ENCODE measurements around the gene KRTAP20-4.

Gene KRTAP20-4

GRCh38 chr21:30620522-30620921 lies at the start of gene KRTAP20-4:
KRTAP20-4 (plus strand) TSS chr21:30620627.
- no peak for DNase-seq (ENCODE audit: low spot score)

- DNase-seq (ENCODE audit: low spot score): no peak
Measured at GRCh38 chr21:30577766-30578165, 42.7 kb upstream of the KRTAP20-4 start.

DNA sequence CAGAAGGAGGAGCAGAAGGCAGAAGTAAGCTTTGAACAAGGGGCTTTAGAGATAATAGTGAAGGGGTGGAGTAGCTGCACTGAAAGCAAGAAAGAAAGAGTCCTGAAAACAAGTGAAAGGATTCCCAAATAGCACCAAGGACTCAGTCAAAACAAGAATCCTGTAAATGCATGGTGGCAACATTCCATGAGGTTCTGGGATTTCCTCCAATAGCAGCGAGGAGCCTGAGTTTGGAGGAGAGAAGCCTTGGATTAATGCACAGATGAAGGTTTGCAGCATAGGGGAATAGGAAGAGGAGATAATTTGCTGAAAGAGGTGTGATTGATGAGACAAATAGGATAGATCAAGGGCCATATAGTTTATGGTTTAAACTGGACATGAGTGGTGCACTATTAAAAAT lies 41.1 kb upstream of the KRTAP20-4 start:
- no peak for DNase-seq (ENCODE audit: low spot score)

GRCh38 chr21:30580132-30580531 lies 40.3 kb upstream of the KRTAP20-4 start:
- no peak for DNase-seq (ENCODE audit: low spot score)

DNA sequence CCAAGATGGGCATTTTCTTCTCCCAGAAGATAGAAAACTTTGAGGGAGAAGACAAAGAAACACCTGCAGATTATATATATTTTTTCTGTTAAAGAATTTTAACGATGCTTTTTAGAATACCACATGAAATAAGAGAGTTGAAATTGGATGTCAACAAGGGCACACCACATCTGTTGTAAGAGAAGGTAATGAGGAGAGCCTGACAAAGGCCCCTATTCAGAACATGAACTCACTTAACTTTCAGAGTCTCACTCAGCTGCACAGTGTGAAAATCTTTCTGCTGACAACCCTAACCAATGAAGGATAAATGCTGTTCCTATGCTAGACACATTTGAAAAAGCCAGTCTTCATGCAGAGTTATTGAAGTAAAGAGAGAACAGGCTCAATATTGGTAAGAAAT lies 37.6 kb upstream of the KRTAP20-4 start:
- DNase-seq (ENCODE audit: low spot score): no peak

- no peak for DNase-seq (ENCODE audit: low spot score)
Measured at GRCh38 chr21:30590297-30590696, 30.1 kb upstream of the KRTAP20-4 start, which contains the start of gene KRTAP22-2. KRTAP22-2 (minus strand) TSS chr21:30590397.

- DNase-seq (ENCODE audit: low spot score): no peak
Measured at GRCh38 chr21:30592140-30592539, 28.3 kb upstream of the KRTAP20-4 start, which contains the start of gene KRTAP6-3. KRTAP6-3 (plus strand) TSS chr21:30592440; CDS start chr21:30592446, 6 bp downstream.

- DNase-seq (ENCODE audit: low spot score): no peak
Measured at GRCh38 chr21:30598802-30599201, 21.6 kb upstream of the KRTAP20-4 start, which contains the start of gene KRTAP6-2. KRTAP6-2 (minus strand) TSS chr21:30598902; CDS start chr21:30598874, 28 bp downstream.

GRCh38 chr21:30600787-30601186 lies 19.6 kb upstream of the KRTAP20-4 start, which contains the start of gene KRTAP22-1:
KRTAP22-1 (plus strand) TSS chr21:30601087.
- no peak for DNase-seq (ENCODE audit: low spot score)

GRCh38 chr21:30605968-30606367 lies 14.5 kb upstream of the KRTAP20-4 start:
- DNase-seq (ENCODE audit: low spot score): no peak

DNA sequence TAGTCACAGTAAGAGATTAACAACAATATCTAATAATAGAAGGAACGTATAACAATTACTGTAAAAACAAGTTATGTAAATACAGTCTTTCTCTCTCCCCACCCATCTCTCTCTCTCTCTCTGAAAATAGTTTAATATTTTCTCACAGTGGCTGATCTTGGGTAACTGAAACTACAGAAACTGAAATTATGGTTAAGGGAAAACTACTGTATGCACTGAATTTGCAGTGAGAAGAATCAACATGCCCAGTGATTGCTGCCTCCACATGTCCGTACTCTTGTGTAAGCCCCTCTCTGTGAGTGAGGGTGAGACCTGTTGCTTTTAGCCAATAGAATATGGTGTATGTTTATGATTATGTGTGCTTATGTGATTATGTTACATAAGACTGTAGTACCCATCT lies 8.3 kb upstream of the KRTAP20-4 start:
- DNase-seq (ENCODE audit: low spot score): no peak

GRCh38 chr21:30613836-30614235 lies 6.6 kb upstream of the KRTAP20-4 start, which contains the start of gene KRTAP6-1:
KRTAP6-1 (minus strand) TSS chr21:30613930; CDS start chr21:30613904, 26 bp downstream.
- DNase-seq (ENCODE audit: low spot score): no peak

DNA sequence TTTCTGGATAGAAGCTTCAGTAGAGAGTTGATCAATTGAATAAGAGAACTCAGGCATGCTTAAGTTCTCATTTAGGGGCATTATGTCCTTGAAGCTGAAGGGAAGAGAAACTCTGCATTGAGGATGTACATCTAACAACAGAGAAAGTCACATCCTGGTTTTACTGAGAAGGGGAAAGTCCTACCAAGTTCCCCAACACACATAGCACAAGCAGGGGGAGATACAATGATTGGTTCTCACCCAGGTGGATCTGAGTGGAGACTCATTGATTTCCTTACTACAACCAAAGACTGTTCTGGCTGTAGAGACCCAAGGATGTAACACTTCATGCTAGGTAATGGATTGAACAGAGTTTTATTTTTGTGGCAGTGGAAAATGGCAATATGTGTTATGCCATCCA lies 5.2 kb upstream of the KRTAP20-4 start:
- no peak for DNase-seq (ENCODE audit: low spot score)

DNA sequence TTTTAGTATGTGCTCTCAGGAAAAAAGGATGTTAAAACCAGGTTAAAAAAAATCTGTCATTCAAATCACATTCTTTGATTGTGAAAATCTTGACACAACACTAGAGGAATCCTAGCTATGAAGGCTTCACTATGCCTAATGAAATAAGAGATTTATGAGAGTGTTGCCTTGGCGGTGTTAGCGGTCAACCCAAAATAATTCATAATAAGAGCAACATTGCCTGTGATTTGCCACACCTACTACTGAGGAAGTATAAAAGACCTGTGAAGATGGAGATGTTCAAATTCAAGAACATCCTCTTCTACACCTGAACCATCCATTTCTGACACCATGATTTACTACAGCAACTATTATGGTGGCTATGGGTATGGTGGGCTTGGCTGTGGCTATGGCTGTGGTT lies 4.3 kb upstream of the KRTAP20-4 start, which contains the start of gene KRTAP20-1:
TSS of gene KRTAP20-1 (plus strand) at position 301 of the 400 bp plus-strand sequence. CDS start at position 331, 30 bp downstream.
- DNase-seq (ENCODE audit: low spot score): no peak

GRCh38 chr21:30620080-30620479 lies 347 bp upstream of the KRTAP20-4 start:
- no peak for DNase-seq (ENCODE audit: low spot score)

GRCh38 chr21:30623362-30623761 lies 2.9 kb downstream of the KRTAP20-4 start:
- DNase-seq (ENCODE audit: low spot score): no peak

GRCh38 chr21:30625449-30626165 lies 5.2 kb downstream of the KRTAP20-4 start:
- DNase-seq (ENCODE audit: low spot score): no peak

DNA sequence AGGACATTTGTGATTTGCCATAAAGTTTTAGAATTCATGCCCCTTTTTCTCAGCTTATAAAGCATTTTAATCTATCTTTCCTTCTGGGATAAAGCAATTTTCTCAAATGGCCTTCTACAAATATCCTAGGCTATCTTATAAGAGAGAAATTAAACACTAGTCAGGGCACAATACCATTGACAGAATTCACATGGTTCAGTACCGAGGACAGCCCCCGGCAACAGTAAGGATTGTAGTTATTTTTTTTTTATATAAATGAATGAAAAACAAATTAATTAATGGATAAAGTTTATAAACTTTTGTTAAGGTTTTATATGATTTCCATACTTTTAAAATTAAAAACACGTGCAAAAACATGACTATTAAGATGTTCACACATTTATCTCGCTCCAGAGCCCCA lies 7.7 kb downstream of the KRTAP20-4 start:
- no peak for DNase-seq (ENCODE audit: low spot score)

DNA sequence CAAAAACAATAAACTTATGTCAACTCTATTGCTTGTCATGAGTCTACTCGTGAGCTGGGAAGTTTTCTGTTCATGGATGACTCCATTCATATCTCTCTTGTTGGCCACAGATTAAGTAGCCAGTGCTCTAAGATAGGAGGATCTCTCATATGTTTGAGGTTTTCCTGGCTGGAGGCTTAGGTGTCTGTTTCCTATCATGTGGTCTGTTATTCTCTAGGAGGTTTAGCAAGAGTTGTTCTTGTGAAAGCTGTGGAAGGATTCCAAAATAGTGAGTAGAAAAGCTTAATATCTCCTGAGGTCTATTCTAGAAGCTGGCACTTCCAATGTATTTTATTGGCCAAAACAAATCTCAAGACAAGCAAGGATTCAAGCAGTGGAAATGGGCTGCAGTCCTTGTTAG lies 8.8 kb downstream of the KRTAP20-4 start:
- DNase-seq (ENCODE audit: low spot score): no peak

- DNase-seq (ENCODE audit: low spot score): no peak
Measured at GRCh38 chr21:30634906-30635305, 14.5 kb downstream of the KRTAP20-4 start, which contains the start of gene KRTAP20-2. KRTAP20-2 (plus strand) TSS chr21:30635206; CDS start chr21:30635264, 58 bp downstream.

- no peak for DNase-seq (ENCODE audit: low spot score)
Measured at GRCh38 chr21:30638686-30639085, 18.3 kb downstream of the KRTAP20-4 start.

DNA sequence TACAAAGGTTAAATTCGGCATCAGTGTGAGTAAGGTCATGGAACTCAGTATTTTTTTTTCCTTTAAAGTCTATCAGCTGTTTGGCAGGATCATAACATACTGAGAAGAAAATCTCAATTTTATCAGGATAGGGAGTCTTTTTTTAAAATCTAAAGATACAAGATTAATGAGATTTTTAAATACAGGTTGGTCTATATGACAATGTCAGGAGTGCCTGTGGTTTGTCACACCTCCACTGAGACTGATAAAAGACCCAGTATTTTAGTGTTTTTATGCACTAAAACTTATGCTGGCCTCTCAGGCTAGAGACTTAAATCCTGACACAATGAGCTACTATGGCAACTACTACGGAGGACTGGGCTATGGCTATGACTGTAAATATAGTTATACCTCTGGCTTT lies 22.1 kb downstream of the KRTAP20-4 start, which contains the start of gene KRTAP20-3:
TSS of gene KRTAP20-3 (plus strand) at position 301 of the 400 bp plus-strand sequence.
- no peak for DNase-seq (ENCODE audit: low spot score)

GRCh38 chr21:30646904-30647414 lies 26.5 kb downstream of the KRTAP20-4 start:
- DNase-seq (ENCODE audit: low spot score): no peak

Data from ecto neural progenitor cell (in vitro differentiated cells).